ENCODE data around the gene ITGB4. TPM values are rescaled to one million over a fixed set of nuclear protein-coding genes. Genes with fewer than 3 reads are reported as not detected.

Gene ITGB4
- total RNA-seq, 1 donor from 2014 or later: 82.2 TPM

- H3K9me3 ChIP-seq: no peaks in the 10 kb centered on the region
- DNase-seq (no peak), ATAC-seq (peak; percentile 10)
- H3K27ac ChIP-seq: peak overlapping the region; percentile 99
- H3K27me3 ChIP-seq: no peaks in the 10 kb centered on the region
- H3K36me3 ChIP-seq: peaks cover 42% of the 10 kb centered on the region
- peaks cover 23% of the 10 kb centered on the region for H3K4me1 ChIP-seq
- peak overlapping the region; percentile 81 for H3K4me3 ChIP-seq
- intact Hi-C loops (cut with DNase I): no loop called here
- peak; percentile 52 for TF ChIP-seq CTCF (IDR thresholded peaks at IDR 0.05)
These were observed 57.6 kb downstream of the ITGB4 start for GRCh38 chr17:75778861-75779249.

- intact Hi-C loops (cut with DNase I): no loop called here
- ATAC-seq (peak; percentile 80), DNase-seq (peak; percentile 97)
- peaks cover 40% of the 10 kb centered on the region for H3K36me3 ChIP-seq
- no peaks in the 10 kb centered on the region for H3K9me3 ChIP-seq
- peaks cover 27% of the 10 kb centered on the region for H3K4me1 ChIP-seq
- no peaks in the 10 kb centered on the region for H3K27me3 ChIP-seq
- peak; percentile 4 for TF ChIP-seq CTCF (IDR thresholded peaks at IDR 0.05)
- peak overlapping the region; percentile 81 for H3K4me3 ChIP-seq
- H3K27ac ChIP-seq: peak overlapping the region; percentile 99
These were observed 58.2 kb downstream of the ITGB4 start for GRCh38 chr17:75779250-75779986.

GRCh38 chr17:75779987-75780889, 59.0 kb downstream of the ITGB4 start:
- H3K36me3 ChIP-seq: peaks cover 33% of the 10 kb centered on the region
- TF ChIP-seq CTCF (IDR thresholded peaks at IDR 0.05): no peak
- intact Hi-C loops (cut with DNase I): no loop called here
- H3K4me1 ChIP-seq: peaks cover 27% of the 10 kb centered on the region
- H3K27ac ChIP-seq: no peak overlapping the region
- H3K27me3 ChIP-seq: no peaks in the 10 kb centered on the region
- no peaks in the 10 kb centered on the region for H3K9me3 ChIP-seq
- ATAC-seq (no peak), DNase-seq (no peak)
- H3K4me3 ChIP-seq: no peak overlapping the region

- peak overlapping the region; percentile 22 for H3K4me3 ChIP-seq
- intact Hi-C loops (cut with DNase I): no loop called here
- H3K27me3 ChIP-seq: no peaks in the 10 kb centered on the region
- peak; percentile 72 for TF ChIP-seq CTCF (IDR thresholded peaks at IDR 0.05)
- H3K36me3 ChIP-seq: peaks cover 7% of the 10 kb centered on the region
- peaks cover 29% of the 10 kb centered on the region for H3K4me1 ChIP-seq
- H3K27ac ChIP-seq: peak overlapping the region; percentile 96
- no peaks in the 10 kb centered on the region for H3K9me3 ChIP-seq
- DNase-seq (no peak), ATAC-seq (no peak)
These were observed 62.0 kb downstream of the ITGB4 start for GRCh38 chr17:75783069-75783783.

GRCh38 chr17:75783803-75784472, 62.7 kb downstream of the ITGB4 start:
- intact Hi-C loops (cut with DNase I): no loop called here
- no peak for TF ChIP-seq CTCF (IDR thresholded peaks at IDR 0.05)
- Histone ChIP-seq H3K9me3 (no peaks in the 10 kb centered on the region), H3K4me3 (peak overlapping the region; percentile 59), H3K4me1 (peaks cover 29% of the 10 kb centered on the region), H3K27ac (peak overlapping the region; percentile 96), H3K36me3 (no peaks in the 10 kb centered on the region), H3K27me3 (no peaks in the 10 kb centered on the region)
- DNase-seq: peak; percentile 77
- no peak for ATAC-seq
